Left lung (tissue), 10 donors: ENCODE results near the gene CNTN5. TPM values are rescaled to one million over a fixed set of nuclear protein-coding genes. Genes with fewer than 3 reads are reported as not detected.
A peak's percentile ranks its signal among the peaks of the same experiment; 100 is the strongest.

Source experiments
- ATAC-seq: fragments of 200-7000 bp; cut with Tn5 transposase; one replicate; pipeline ENCODE4 v1.9.1; 2020; ENCODE audit warnings: moderate library complexity
- DNase-seq, 4 donors: peaks; one replicate each; pipeline ENCODE4 v3.0.0-alpha.2; 2013 to 2020
- H3K27ac ChIP-seq, 2 donors: fragments of 200-600 bp; sonication (generic) in 1 of 2; one replicate each; pipeline versions ENCODE4 v1.5.0 to v1.8.0; 2020 to 2021
- H3K27me3 ChIP-seq, 2 donors: fragments of 200-600 bp; sonication (generic) in 1 of 2; one replicate each; pipeline versions ENCODE4 v1.5.0 to v1.8.0; 2020 to 2021
- H3K36me3 ChIP-seq, 2 donors: fragments of 200-600 bp; sonication (generic) in 1 of 2; one replicate each; pipeline versions ENCODE4 v1.5.0 to v1.8.0; 2020 to 2021
- H3K4me1 ChIP-seq, 2 donors: fragments of 200-600 bp; one replicate each; pipeline ENCODE4 v1.8.0; 2021
- H3K4me3 ChIP-seq, 2 donors: fragments of 200-600 bp; sonication (generic) in 1 of 2; one replicate each; pipeline versions ENCODE4 v1.5.0 to v1.8.0; 2020 to 2021; ENCODE audit warnings: mild to moderate bottlenecking in 1 of 2
- H3K9me3 ChIP-seq, 2 donors: fragments of 200-600 bp; sonication (generic) in 1 of 2; one replicate each; pipeline versions ENCODE4 v1.5.0 to v1.8.0; 2020 to 2021
- intact Hi-C, 2 donors: fragments of 100-400 bp; cut with DNase I; formaldehyde crosslinking; loops; one replicate each; pipeline versions ENCODE4 v1.11.2 to v1.14.2; 2022
- polyA plus RNA-seq, 6 donors: library from polyadenylated mRNA; unstranded; fragments of 120-200 nt; gene quantifications; one replicate each; pipeline ENCODE4 v1.2.1, GENCODE V29; 2013; ENCODE audit not compliant: insufficient read length in 6 of 6
- total RNA-seq, 2 donors: library from RNA; stranded (reverse); fragmentation: NEBNext Ultra II Directional; extraction: Animal tissue kit (Norgen Biotek cat#: 25700); gene quantifications; one replicate each; pipeline ENCODE4 v1.2.1, GENCODE V29; 2021
- TF ChIP-seq, protein P1 (sequence below), 2 donors: fragments of 200-600 bp; sonication (generic) in 1 of 2; IDR thresholded peaks; one replicate each; pipeline versions ENCODE4 v1.5.0 to v1.8.0; 2021; ENCODE audit warnings: antibody characterized with exemption in 2 of 2
- donor health status: DM: no; HTN: yes; CAD: no.
- donor health status: DM: no; HTN: no; CAD: no.

Gene CNTN5
- total and polyA plus RNA-seq, 8 donors: 0.08 to 0.34 (median 0.24) TPM; not detected in 1

DNA sequence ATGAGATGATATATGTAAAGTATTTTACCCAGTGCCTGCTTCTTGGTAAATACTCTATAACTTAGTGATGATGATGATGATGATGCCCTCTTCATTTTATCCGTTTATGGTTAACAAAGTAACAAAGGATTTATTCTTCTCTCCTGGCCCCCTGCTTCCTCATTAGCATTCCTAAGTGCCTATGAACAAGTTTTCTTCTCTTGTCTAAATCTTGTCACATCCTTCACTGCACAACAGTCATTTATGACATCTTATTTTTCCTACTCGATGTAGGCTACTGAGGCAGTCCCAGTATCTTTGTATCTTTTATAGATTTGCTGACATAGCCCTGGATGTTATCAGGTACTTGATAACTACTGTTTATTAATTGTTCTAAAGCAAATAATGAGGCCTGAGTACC, 911.9 kb downstream of the CNTN5 start:
- TF ChIP-seq, protein P1, sequence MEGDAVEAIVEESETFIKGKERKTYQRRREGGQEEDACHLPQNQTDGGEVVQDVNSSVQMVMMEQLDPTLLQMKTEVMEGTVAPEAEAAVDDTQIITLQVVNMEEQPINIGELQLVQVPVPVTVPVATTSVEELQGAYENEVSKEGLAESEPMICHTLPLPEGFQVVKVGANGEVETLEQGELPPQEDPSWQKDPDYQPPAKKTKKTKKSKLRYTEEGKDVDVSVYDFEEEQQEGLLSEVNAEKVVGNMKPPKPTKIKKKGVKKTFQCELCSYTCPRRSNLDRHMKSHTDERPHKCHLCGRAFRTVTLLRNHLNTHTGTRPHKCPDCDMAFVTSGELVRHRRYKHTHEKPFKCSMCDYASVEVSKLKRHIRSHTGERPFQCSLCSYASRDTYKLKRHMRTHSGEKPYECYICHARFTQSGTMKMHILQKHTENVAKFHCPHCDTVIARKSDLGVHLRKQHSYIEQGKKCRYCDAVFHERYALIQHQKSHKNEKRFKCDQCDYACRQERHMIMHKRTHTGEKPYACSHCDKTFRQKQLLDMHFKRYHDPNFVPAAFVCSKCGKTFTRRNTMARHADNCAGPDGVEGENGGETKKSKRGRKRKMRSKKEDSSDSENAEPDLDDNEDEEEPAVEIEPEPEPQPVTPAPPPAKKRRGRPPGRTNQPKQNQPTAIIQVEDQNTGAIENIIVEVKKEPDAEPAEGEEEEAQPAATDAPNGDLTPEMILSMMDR (IDR thresholded peaks at IDR 0.05): no peak
- Histone ChIP-seq H3K9me3 (peaks cover 0 to 18% of the 10 kb centered on the region in 2 donors), H3K27me3 (no peaks in the 10 kb centered on the region), H3K4me3 (no peak overlapping the region), H3K36me3 (no peaks in the 10 kb centered on the region), H3K4me1 (no peaks in the 10 kb centered on the region), H3K27ac (no peak overlapping the region)
- intact Hi-C loops: no loop called here
- no peak for ATAC-seq
- no peak for DNase-seq

DNA sequence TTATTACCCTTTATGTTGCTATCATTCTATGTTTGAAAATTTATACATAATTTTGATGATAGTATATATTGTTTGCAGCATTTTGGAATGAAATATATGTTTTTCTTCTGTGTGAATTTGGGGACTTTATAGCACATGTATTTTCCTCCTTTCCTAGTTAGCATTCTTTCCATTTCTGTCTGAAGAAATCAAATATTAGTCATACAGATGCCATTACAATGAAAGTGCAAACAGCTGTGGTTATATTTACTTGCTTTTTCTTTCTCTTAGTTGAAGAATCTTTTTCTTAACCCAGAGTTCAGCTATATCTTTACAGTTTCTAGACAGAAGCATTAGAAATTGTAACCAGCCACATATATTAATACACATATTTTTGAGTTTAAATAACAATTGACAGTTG, 913.3 kb downstream of the CNTN5 start:
- Histone ChIP-seq H3K27ac (no peak overlapping the region), H3K36me3 (no peaks in the 10 kb centered on the region), H3K4me1 (no peaks in the 10 kb centered on the region), H3K4me3 (no peak overlapping the region), H3K27me3 (no peaks in the 10 kb centered on the region), H3K9me3 (peaks cover 0 to 9% of the 10 kb centered on the region in 2 donors)
- DNase-seq: no peak
- intact Hi-C loops: no loop called here
- ATAC-seq: no peak
- TF ChIP-seq, protein P1 (IDR thresholded peaks at IDR 0.05): no peak

DNA sequence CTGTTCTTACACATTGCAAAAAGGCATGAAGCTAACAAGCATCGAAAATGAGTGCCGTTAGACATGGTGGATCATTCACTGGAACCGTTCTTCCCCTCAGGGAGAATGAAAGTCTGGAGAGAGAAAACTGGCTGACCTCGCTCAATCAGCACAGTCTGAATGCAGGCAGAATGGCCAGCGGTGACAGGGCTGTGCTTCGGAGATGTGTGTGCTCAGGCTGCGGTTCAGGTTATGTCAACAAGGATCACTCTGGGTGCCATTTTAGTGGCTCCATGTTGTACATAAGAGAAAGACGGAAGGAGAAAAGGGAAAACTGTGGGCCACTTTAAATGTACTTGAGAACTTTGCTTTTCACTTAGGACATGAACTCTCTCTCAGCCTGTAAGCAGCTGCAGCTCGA, 916.6 kb downstream of the CNTN5 start:
- Histone ChIP-seq H3K4me1 (no peaks in the 10 kb centered on the region), H3K27ac (no peak overlapping the region), H3K4me3 (no peak overlapping the region), H3K9me3 (no peaks in the 10 kb centered on the region), H3K36me3 (no peaks in the 10 kb centered on the region), H3K27me3 (no peaks in the 10 kb centered on the region)
- DNase-seq: no peak
- intact Hi-C loops: no loop called here
- ATAC-seq: no peak
- TF ChIP-seq, protein P1 (IDR thresholded peaks at IDR 0.05): no peak

DNA sequence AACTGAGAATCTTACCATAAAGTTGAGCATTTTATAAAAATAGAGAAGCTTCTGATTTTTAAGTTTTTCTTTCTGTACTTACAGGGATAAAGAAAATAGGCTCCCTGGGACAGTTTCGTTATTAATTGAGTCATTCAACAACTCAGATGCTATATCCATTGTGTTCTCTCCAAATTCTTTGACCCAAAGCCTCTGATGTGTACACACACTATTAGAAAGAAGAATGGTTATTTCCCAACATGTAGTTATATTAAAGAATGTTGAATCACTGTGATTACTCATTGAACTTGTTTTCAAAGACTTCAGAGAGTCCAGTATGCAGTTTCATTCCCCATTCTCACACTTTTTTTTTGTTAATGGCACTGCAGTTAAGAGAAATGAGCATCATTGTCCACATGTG, 932.1 kb downstream of the CNTN5 start:
- no peaks in the 10 kb centered on the region for H3K36me3 ChIP-seq
- no peak overlapping the region for H3K4me3 ChIP-seq
- intact Hi-C loops: no loop called here
- no peaks in the 10 kb centered on the region for H3K4me1 ChIP-seq
- TF ChIP-seq, protein P1 (IDR thresholded peaks at IDR 0.05): no peak
- peaks cover 0 to 11% of the 10 kb centered on the region in 2 donors for H3K9me3 ChIP-seq
- ATAC-seq (peak; percentile 21), DNase-seq (no peak)
- no peaks in the 10 kb centered on the region for H3K27me3 ChIP-seq
- H3K27ac ChIP-seq: no peak overlapping the region

DNA sequence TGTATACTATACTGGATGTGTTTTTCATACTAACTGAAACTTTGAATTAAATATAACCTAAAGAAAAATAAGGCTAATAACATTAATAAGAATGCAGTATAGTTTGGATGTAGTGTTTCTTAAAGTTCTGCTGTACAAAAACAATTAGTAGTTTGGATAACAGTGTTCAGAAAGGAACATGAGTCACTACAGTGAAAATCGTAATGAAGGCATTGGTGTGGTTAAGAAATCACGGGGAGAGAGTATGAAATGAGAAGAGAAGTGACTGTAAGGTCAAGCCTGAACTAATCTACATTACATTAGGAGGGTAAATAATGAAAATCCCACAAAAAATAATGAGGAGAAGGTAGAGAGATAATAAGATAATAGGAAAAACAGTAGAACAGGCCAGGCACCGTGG, 939.8 kb downstream of the CNTN5 start:
- DNase-seq (no peak), ATAC-seq (no peak)
- TF ChIP-seq, protein P1 (IDR thresholded peaks at IDR 0.05): no peak

More for the DNA sequence above, 939.8 kb downstream of the CNTN5 start:
- H3K27ac ChIP-seq: no peak overlapping the region
- H3K4me3 ChIP-seq: no peak overlapping the region
- H3K4me1 ChIP-seq: no peaks in the 10 kb centered on the region
- H3K9me3 ChIP-seq: no peaks in the 10 kb centered on the region
- H3K27me3 ChIP-seq: no peaks in the 10 kb centered on the region
- intact Hi-C loops: no loop called here
- no peaks in the 10 kb centered on the region for H3K36me3 ChIP-seq
